DND-41 (cell line): ENCODE results near the gene MAP3K14.

Experiments
- ATAC-seq: fragments of 200-7000 bp; cut with Tn5 transposase; 3 replicates; pipeline ENCODE4 v1.9.1; 2021; ENCODE audit warnings: low read depth; ENCODE audit not compliant: insufficient read depth
- DNase-seq: peaks from one replicate; pipeline ENCODE4 v3.0.0-alpha.2; 2020
- H2AFZ ChIP-seq: 2 replicates; pipeline ENCODE4 v1.6.0; 2012; ENCODE audit warnings: low read depth, low read length
- H3K27ac ChIP-seq: 2 replicates; pipeline ENCODE4 v1.5.1; 2012; ENCODE audit warnings: low read length, inconsistent platforms
- H3K27me3 ChIP-seq: fragments of 200-600 bp; sonication (generic); 2 replicates; pipeline ENCODE4 v1.6.0; 2012; ENCODE audit warnings: low read length, mild to moderate bottlenecking, inconsistent platforms; ENCODE audit not compliant: insufficient read depth, poor library complexity
- H3K36me3 ChIP-seq: 2 replicates; pipeline ENCODE4 v1.5.1; 2012; ENCODE audit warnings: low read length, inconsistent platforms; ENCODE audit not compliant: insufficient read depth
- H3K4me1 ChIP-seq: 2 replicates; pipeline ENCODE4 v1.5.1; 2012; ENCODE audit warnings: mild to moderate bottlenecking, low read length; ENCODE audit not compliant: insufficient read depth
- H3K4me2 ChIP-seq: 2 replicates; pipeline ENCODE4 v1.6.0; 2012; ENCODE audit warnings: mild to moderate bottlenecking, moderate library complexity, low read length, inconsistent platforms; ENCODE audit not compliant: insufficient read depth
- H3K4me3 ChIP-seq, 2 experiments: fragments of 200-600 bp in 1 of 2; shearing (Covaris generic) in 1 of 2; 2 replicates each; pipeline ENCODE4 v1.5.1; 2012 to 2016; ENCODE audit warnings: inconsistent platforms in 2 of 2, low read length in 2 of 2, mild to moderate bottlenecking in 2 of 2, low read depth in 1 of 2, moderate library complexity in 1 of 2
- H3K79me2 ChIP-seq: 2 replicates; pipeline ENCODE4 v1.6.0; 2012; ENCODE audit warnings: low read length, inconsistent platforms; ENCODE audit not compliant: insufficient read depth
- H3K9ac ChIP-seq: 2 replicates; pipeline ENCODE4 v1.6.0; 2012; ENCODE audit warnings: low read depth, mild to moderate bottlenecking, inconsistent platforms, low read length, moderate library complexity
- H3K9me3 ChIP-seq: 2 replicates; pipeline ENCODE4 v1.5.1; 2012; ENCODE audit warnings: low read length, moderate library complexity, mild to moderate bottlenecking, inconsistent platforms; ENCODE audit not compliant: insufficient read depth, severe bottlenecking
- H4K20me1 ChIP-seq: 2 replicates; pipeline ENCODE4 v1.6.0; 2012; ENCODE audit warnings: low read length; ENCODE audit not compliant: insufficient read depth
- CTCF ChIP-seq: IDR thresholded peaks from 2 replicates; pipeline ENCODE4 v1.5.1; 2012; ENCODE audit warnings: borderline replicate concordance, low read length, moderate library complexity, mild to moderate bottlenecking; ENCODE audit not compliant: poor library complexity, severe bottlenecking; ENCODE audit errors: extremely low read depth
- EZH2 ChIP-seq: IDR thresholded peaks from 3 replicates; pipeline ENCODE4 v1.6.1; 2012; ENCODE audit warnings: borderline replicate concordance, low read depth, mild to moderate bottlenecking, moderate library complexity, low read length, inconsistent platforms; ENCODE audit not compliant: severe bottlenecking

Gene MAP3K14

DNA sequence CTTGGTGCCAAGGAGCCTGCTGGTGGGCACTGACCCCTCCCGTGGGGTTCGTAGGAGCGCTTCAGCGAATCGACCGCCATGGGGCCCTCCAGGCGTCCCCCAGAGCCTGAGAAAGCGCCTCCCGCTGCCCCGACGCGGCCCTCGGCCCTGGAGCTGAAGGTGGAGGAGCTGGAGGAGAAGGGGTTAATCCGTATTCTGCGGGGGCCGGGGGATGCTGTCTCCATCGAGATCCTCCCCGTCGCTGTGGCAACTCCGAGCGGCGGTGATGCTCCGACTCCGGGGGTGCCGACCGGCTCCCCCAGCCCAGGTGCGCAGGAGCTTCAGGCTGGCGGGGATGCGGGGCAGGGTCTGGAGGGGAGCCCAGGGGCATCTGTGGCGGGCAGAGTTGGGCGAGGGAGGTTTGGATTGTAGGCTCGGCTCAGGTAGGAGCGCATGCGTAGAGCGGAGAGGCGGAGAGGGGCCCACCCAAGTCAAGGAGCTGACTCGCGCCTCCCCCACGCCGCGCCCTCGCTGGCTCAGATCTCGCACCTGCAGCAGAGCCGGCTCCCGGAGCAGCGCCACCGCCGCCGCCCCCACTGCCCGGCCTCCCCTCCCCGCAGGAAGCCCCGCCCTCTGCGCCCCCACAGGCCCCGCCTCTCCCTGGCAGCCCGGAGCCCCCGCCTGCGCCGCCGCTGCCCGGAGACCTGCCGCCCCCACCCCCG is 75.3 kb downstream of the MAP3K14 start:
- Histone ChIP-seq H3K27me3 (no peaks in the 10 kb centered on the region), H3K9ac (no peak overlapping the region), H3K27ac (no peak overlapping the region), H4K20me1 (peaks cover 27% of the 10 kb centered on the region), H3K36me3 (peaks cover 95% of the 10 kb centered on the region), H3K4me3 (no peak overlapping the region), H3K79me2 (peaks cover 6% of the 10 kb centered on the region; the same call in 1 of the 2 replicates), H2AFZ (no peak overlapping the region), H3K4me2 (no peak overlapping the region), H3K4me1 (no peaks in the 10 kb centered on the region), H3K9me3 (no peaks in the 10 kb centered on the region)
- TF ChIP-seq CTCF (no peak), EZH2 (no peak)
- DNase-seq, result no peak
- 0 out of 3 replicates have a peak, but pooled peaks have one; percentile 11 for ATAC-seq

- no peak for ATAC-seq
- TF ChIP-seq CTCF, result no peak
- no peak for TF ChIP-seq EZH2
- Histone ChIP-seq H3K79me2 (peaks cover 11% of the 10 kb centered on the region), H3K4me2 (no peak overlapping the region), H2AFZ (no peak overlapping the region), H3K4me3 (no peak overlapping the region), H3K36me3 (peaks cover 95% of the 10 kb centered on the region), H3K9ac (no peak overlapping the region), H3K4me1 (no peaks in the 10 kb centered on the region), H3K9me3 (no peaks in the 10 kb centered on the region), H3K27ac (no peak overlapping the region), H4K20me1 (peaks cover 27% of the 10 kb centered on the region), H3K27me3 (no peaks in the 10 kb centered on the region)
- DNase-seq, result no peak
Measured at GRCh38 chr17:45240905-45241327, 75.9 kb downstream of the MAP3K14 start.

GRCh38 chr17:45238155-45238774 is 78.6 kb downstream of the MAP3K14 start:
- ATAC-seq, result no peak
- H3K79me2 ChIP-seq, result peaks cover 31% of the 10 kb centered on the region
- no peak overlapping the region for H2AFZ ChIP-seq
- no peak for TF ChIP-seq CTCF
- no peaks in the 10 kb centered on the region for H3K9me3 ChIP-seq
- H3K36me3 ChIP-seq, result peaks cover 93% of the 10 kb centered on the region
- no peaks in the 10 kb centered on the region for H3K4me1 ChIP-seq
- peaks cover 34% of the 10 kb centered on the region for H4K20me1 ChIP-seq
- H3K27me3 ChIP-seq, result no peaks in the 10 kb centered on the region
- no peak overlapping the region for H3K4me2 ChIP-seq
- H3K4me3 ChIP-seq, result no peak overlapping the region
- H3K9ac ChIP-seq, result no peak overlapping the region
- H3K27ac ChIP-seq, result no peak overlapping the region; the same call in 1 of the 2 replicates
- no peak for DNase-seq
